ENCODE measurements around the gene CEND1.

CEND1 gene

GRCh38 chr11:789943-790342 is at the start of gene CEND1:
TSS of gene CEND1 (minus strand) at chr11:790090. CDS start at chr11:788576, 1,514 bp downstream.
- peak in 1 of 2 donors; percentile 40 for DNase-seq (ENCODE audit: low read depth in 1 of 2, low spot score in 1 of 2)

DNA sequence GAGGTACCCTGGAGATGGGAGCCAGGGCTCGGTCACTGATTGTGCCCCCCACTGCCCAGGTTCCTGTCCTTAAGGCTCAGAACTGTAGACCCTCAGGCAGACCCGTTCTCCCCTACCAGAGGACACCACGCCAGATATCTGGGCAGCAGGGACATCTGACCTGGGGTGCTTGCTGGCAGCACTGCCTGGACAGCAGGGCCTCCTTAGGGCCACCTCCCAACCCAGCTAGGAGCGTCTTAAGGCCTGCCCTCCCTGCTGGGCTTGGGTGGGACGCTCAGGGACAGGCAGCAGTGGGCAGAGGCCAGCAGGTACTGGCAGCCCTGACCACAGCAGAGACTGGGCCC is 49.4 kb upstream of the CEND1 start:
- no peak for DNase-seq (ENCODE audit: low read depth in 1 of 2, low spot score in 1 of 2)

- DNase-seq (ENCODE audit: low read depth in 1 of 2, low spot score in 1 of 2): no peak
These were observed 48.8 kb upstream of the CEND1 start for GRCh38 chr11:838441-839279.

DNA sequence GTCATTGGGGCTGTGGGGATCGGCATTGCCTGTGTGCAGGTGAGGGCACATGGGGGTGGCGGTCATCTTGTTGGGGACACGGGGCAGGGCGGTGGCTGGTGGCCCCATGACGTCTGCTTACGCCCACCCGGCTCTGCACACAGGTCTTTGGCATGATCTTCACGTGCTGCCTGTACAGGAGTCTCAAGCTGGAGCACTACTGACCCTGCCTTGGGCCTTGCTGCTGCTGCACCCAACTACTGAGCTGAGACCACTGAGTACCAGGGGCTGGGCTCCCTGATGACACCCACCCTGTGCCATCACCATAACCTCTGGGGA is 48.1 kb upstream of the CEND1 start:
- no peak for DNase-seq (ENCODE audit: low read depth in 1 of 2, low spot score in 1 of 2)

GRCh38 chr11:837189-837989 is 47.5 kb upstream of the CEND1 start:
- no peak for DNase-seq (ENCODE audit: low read depth in 1 of 2, low spot score in 1 of 2)

- DNase-seq (ENCODE audit: low read depth in 1 of 2, low spot score in 1 of 2): no peak
These were observed 46.8 kb upstream of the CEND1 start for GRCh38 chr11:836700-837099.

DNA sequence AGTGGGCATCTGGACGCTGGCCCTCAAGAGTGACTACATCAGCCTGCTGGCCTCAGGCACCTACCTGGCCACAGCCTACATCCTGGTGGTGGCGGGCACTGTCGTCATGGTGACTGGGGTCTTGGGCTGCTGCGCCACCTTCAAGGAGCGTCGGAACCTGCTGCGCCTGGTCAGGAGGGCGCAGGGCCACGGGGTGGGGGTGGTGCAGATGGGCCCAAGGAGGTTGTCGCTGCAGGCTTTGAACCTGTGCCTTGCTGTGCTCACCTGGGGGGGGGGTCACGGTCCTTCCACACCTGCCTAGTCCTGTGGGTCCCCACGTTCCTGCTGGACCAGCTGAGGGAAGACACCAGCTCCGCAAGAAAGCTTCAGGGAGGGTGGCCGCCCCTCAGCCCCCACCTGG is 46.4 kb upstream of the CEND1 start:
- DNase-seq (ENCODE audit: low read depth in 1 of 2, low spot score in 1 of 2): no peak

DNA sequence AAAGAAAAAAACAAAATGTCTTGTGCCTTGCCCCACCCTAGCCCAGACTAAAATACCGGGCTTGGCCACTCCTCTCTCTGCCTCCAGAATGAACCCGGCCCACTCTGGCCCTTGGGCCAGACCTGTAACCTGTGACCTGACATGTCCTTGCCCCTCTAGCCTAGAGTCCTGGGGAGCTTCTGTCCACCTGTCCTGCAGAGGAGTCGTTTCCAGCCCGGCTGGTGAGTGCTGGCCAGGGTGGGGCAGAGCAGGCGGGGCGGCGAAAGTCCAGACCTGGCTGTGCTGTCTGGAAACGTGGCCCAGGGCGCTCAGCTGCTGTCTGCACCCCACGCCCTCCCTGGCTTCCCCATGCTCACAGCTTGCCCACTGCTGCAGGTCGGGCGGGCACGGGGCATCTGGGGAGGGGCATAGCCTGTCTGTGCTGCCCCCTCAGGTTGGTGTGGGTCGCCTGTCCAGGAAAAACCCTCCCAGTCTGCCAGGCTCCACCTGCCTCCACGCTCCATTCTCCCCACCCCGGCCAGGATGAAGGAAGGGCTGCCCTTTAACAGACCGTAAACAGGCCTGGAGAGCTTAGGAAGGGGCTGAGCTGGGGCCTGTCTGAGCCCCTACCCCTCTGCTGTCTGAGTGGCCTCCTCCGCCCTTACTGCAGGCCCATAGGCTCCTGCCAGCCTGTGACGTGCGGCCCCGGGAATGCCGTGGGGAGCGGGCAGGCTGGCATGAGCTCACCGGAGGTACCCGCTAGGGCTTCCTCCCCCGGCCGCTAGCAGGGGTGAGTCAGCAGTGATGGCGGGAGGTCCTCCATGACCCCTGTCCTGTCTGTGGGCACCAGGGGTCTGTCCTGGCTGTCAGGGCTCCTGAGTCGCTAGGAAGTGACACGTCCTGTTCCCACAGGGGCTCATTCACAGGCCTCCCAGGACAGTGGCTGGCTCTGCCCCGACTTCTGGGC is 44.8 kb upstream of the CEND1 start:
- no peak for DNase-seq (ENCODE audit: low read depth in 1 of 2, low spot score in 1 of 2)

GRCh38 chr11:833849-834311 is 44.0 kb upstream of the CEND1 start:
- DNase-seq (ENCODE audit: low read depth in 1 of 2, low spot score in 1 of 2): no peak

GRCh38 chr11:833114-833791 is 43.4 kb upstream of the CEND1 start:
- no peak for DNase-seq (ENCODE audit: low read depth in 1 of 2, low spot score in 1 of 2)

GRCh38 chr11:832529-833113 is 42.7 kb upstream of the CEND1 start, which contains the start of gene CD151:
TSS of gene CD151 (plus strand) at chr11:832952. CDS start at chr11:836070, 3,118 bp downstream.
- peak in 1 of 2 donors; percentile 38 for DNase-seq (ENCODE audit: low read depth in 1 of 2, low spot score in 1 of 2)

DNA sequence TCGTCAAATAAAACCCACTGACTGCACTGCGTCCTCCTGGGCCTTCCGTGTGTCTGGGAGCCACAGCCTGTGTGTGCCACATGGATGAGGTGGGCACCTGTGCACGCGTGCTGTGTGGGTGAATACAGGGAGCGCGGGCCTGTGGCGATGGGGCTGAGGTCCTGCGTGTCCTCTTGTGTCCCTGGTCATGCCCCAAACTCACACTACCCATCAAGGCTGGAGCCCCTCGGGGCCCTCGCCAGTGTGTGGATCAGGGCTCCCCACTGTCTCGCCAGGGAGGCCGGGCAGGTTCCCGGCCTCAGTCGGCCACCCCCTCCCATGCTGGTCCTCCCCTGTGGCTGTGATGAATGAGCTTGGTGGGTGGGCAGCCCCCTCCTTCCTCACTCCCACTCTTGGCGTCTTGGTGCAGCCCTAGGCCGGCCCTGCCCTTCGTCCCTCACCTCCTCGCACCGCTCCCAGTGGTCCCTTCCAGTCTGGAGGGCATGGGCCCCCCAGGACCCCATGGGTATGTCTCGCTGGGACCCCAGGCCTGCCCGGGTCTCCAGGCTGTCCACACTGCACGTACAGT is 42.2 kb upstream of the CEND1 start:
- no peak for DNase-seq (ENCODE audit: low read depth in 1 of 2, low spot score in 1 of 2)

DNA sequence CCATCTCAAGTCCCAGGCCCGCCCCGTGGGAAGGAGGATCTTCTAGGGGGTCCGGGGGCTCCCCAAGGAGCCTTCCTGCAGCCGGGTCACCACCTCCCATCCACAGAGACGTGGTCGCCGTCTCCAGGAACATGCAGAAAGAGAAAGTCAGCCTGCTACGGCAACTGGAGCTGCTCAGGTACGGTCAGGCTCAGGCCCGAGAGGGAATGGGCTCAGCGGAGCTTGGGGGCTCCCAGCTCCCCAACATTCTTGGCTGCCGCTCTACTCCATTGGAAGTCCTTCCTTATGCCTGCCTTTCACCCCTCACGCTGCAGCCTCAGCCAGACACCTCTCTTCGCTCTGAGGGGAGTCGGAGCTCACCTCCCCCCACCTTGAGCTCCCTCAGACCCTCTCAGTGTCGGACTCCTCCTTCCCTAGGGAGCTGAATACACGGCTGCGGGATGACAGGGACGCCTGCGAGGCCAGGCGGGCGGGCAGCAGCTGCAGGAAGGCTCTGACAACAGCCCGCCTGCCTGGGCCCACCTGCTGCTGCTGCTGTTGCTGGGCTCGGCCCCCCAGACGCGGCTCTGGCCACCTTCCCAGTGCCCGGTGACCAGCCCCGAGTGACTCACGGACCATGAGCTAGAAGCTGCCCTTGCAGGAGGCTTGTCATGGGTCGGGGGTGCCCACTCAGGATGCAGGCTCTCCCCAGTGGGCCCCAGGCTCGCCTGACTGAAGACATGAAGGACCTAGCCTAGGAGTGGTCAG is 41.4 kb upstream of the CEND1 start:
- no peak for DNase-seq (ENCODE audit: low read depth in 1 of 2, low spot score in 1 of 2)

DNA sequence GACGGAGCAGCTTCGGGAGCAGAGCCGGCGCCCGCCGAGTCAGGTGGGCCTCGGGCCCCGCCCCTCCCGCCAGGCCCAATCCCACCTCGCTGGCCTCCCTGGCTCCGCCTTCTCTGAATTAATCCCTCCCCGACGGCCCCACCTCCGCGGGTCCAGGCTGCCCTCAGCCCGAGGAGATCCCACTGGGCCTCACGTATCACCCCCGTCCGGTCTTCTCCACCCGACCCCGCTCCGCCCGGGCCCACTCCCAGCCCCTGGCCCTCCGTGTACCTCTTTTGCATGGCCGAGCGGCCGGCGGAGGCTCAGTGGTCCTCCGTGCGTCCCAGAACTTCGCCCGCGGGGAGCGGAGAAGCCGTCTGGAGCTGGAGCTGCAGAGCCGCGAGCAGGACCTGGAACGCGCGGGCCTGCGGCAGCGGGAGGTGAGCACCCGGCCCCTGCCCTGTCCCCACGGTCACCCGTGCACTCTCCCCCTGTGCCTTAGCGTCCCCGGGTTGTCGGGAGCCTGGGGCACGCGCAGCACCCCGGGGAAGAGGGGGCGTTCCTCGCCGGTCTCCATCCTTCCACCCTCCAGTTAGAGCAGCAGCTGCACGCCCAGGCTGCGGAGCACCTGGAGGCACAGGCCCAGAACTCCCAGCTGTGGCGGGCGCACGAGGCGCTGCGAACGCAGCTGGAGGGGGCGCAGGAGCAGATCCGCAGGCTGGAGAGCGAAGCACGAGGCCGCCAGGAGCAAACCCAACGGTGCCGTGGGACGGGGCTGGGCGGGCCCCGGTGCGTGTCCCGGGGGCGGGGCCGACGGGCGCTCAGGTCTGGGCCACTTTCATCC is 40.6 kb upstream of the CEND1 start:
- peak in 1 of 2 donors; percentile 42 for DNase-seq (ENCODE audit: low read depth in 1 of 2, low spot score in 1 of 2)

GRCh38 chr11:829847-830294 is 40.0 kb upstream of the CEND1 start:
- DNase-seq (ENCODE audit: low read depth in 1 of 2, low spot score in 1 of 2): no peak

GRCh38 chr11:829176-829846 is 39.4 kb upstream of the CEND1 start:
- DNase-seq (ENCODE audit: low read depth in 1 of 2, low spot score in 1 of 2): no peak

GRCh38 chr11:828506-829175 is 38.8 kb upstream of the CEND1 start:
- DNase-seq (ENCODE audit: low read depth in 1 of 2, low spot score in 1 of 2): no peak

Measured in stimulated activated CD4-positive, alpha-beta T cell treated with anti-CD3 and anti-CD28 coated beads, Interleukin-15, amount 100 ng/mL, for 1 hour (primary cell).